Osteoblast (primary cell): ENCODE measurements around the gene SOX15. TPM values are rescaled to one million over a fixed set of nuclear protein-coding genes. Genes with fewer than 3 reads are reported as not detected.
A peak's percentile ranks its signal among the peaks of the same experiment; 100 is the strongest.

Experiments
- DNase-seq: peaks from one replicate; pipeline ENCODE4 v3.0.0; 2011; ENCODE audit warnings: low spot score, mixed read lengths; ENCODE audit not compliant: insufficient read length; ENCODE audit errors: missing footprints
- H2AFZ ChIP-seq: 2 replicates; pipeline ENCODE4 v1.6.0; 2011; ENCODE audit warnings: mild to moderate bottlenecking, low read length
- H3K27ac ChIP-seq: 2 replicates; pipeline ENCODE4 v1.5.1; 2011; ENCODE audit warnings: mild to moderate bottlenecking, low read depth, low read length, moderate library complexity
- H3K27me3 ChIP-seq: 2 replicates; pipeline ENCODE4 v1.6.0; 2012; ENCODE audit warnings: mild to moderate bottlenecking, control low read depth, inconsistent platforms, low read length, moderate library complexity; ENCODE audit not compliant: insufficient read depth
- H3K36me3 ChIP-seq: 2 replicates; pipeline ENCODE4 v1.5.1; 2011; ENCODE audit warnings: mild to moderate bottlenecking, low read length, control low read depth, moderate library complexity; ENCODE audit not compliant: insufficient read depth
- H3K4me1 ChIP-seq: 2 replicates; pipeline ENCODE4 v1.5.1; 2011; ENCODE audit warnings: mild to moderate bottlenecking, low read length, control low read depth, moderate library complexity; ENCODE audit not compliant: insufficient read depth
- H3K4me2 ChIP-seq: 2 replicates; pipeline ENCODE4 v1.6.0; 2011; ENCODE audit warnings: mild to moderate bottlenecking, low read length; ENCODE audit not compliant: insufficient read depth
- H3K4me3 ChIP-seq: fragments of 200-600 bp; sonication (generic); 3 replicates; pipeline ENCODE4 v1.5.1; 2012; ENCODE audit warnings: mild to moderate bottlenecking, low read length, inconsistent platforms; ENCODE audit not compliant: insufficient read depth
- H3K79me2 ChIP-seq: 2 replicates; pipeline ENCODE4 v1.6.0; 2012; ENCODE audit warnings: mild to moderate bottlenecking, low read length, control low read depth, inconsistent platforms; ENCODE audit not compliant: insufficient read depth
- H3K9me3 ChIP-seq: 2 replicates; pipeline ENCODE4 v1.5.1; 2011; ENCODE audit warnings: low read depth, low read length, control low read depth
- H4K20me1 ChIP-seq: 2 replicates; pipeline ENCODE4 v1.6.0; 2012; ENCODE audit warnings: mild to moderate bottlenecking, low read length, control low read depth; ENCODE audit not compliant: insufficient read depth
- total RNA-seq: library from RNA; depleted of rRNA; stranded (reverse); fragments of >200 nt; gene quantifications from 2 replicates; pipeline ENCODE4 v1.2.3, GENCODE V29; 2012
- TF ChIP-seq, protein P1 (sequence below): IDR thresholded peaks from 2 replicates; pipeline ENCODE4 v1.5.1; 2011; ENCODE audit warnings: mild to moderate bottlenecking, low read depth, low read length, moderate library complexity; ENCODE audit errors: extremely low read depth

Gene SOX15
- total RNA-seq, 1 donor, result 0.72 TPM

- peak overlapping the region; percentile 62 for H2AFZ ChIP-seq
- DNase-seq, result peak; percentile 85
These were observed 27.7 kb downstream of the SOX15 start for GRCh38 chr17:7562208-7562605.

GRCh38 chr17:7561589-7562207 lies 28.2 kb downstream of the SOX15 start, which contains the start of gene SENP3:
TSS of gene SENP3 (plus strand) at chr17:7561919. CDS start at chr17:7563077, 1,158 bp downstream.
- Histone ChIP-seq H4K20me1 (peaks cover 16% of the 10 kb centered on the region), H3K27ac (peak within 1 kb of the TSS; percentile 79), H3K9me3 (no peaks in the 10 kb centered on the region), H3K27me3 (no peaks in the 10 kb centered on the region), H3K4me1 (peaks cover 30% of the 10 kb centered on the region), H3K79me2 (peaks cover 44% of the 10 kb centered on the region), H3K4me2 (peak within 1 kb of the TSS; percentile 100), H3K4me3 (peak within 1 kb of the TSS; percentile 89), H3K36me3 (peaks cover 27% of the 10 kb centered on the region), H2AFZ (peak within 1 kb of the TSS; percentile 95)
- TF ChIP-seq, protein P1, sequence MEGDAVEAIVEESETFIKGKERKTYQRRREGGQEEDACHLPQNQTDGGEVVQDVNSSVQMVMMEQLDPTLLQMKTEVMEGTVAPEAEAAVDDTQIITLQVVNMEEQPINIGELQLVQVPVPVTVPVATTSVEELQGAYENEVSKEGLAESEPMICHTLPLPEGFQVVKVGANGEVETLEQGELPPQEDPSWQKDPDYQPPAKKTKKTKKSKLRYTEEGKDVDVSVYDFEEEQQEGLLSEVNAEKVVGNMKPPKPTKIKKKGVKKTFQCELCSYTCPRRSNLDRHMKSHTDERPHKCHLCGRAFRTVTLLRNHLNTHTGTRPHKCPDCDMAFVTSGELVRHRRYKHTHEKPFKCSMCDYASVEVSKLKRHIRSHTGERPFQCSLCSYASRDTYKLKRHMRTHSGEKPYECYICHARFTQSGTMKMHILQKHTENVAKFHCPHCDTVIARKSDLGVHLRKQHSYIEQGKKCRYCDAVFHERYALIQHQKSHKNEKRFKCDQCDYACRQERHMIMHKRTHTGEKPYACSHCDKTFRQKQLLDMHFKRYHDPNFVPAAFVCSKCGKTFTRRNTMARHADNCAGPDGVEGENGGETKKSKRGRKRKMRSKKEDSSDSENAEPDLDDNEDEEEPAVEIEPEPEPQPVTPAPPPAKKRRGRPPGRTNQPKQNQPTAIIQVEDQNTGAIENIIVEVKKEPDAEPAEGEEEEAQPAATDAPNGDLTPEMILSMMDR, result no peak
- DNase-seq, result peak; percentile 100

More at GRCh38 chr17:7562208-7562605, 27.7 kb downstream of the SOX15 start:
- Histone ChIP-seq H3K27ac (peak overlapping the region; percentile 39), H4K20me1 (peaks cover 16% of the 10 kb centered on the region), H3K4me1 (peaks cover 30% of the 10 kb centered on the region), H3K9me3 (no peaks in the 10 kb centered on the region), H3K36me3 (peaks cover 32% of the 10 kb centered on the region), H3K27me3 (no peaks in the 10 kb centered on the region), H3K79me2 (peaks cover 49% of the 10 kb centered on the region), H3K4me3 (peak overlapping the region; percentile 89), H3K4me2 (peak overlapping the region; percentile 100)
- TF ChIP-seq, protein P1, result no peak

- peak overlapping the region; percentile 79 for H3K27ac ChIP-seq
- H2AFZ ChIP-seq, result peak overlapping the region; percentile 95
- H3K4me2 ChIP-seq, result peak overlapping the region; percentile 100
- no peaks in the 10 kb centered on the region for H3K27me3 ChIP-seq
- H4K20me1 ChIP-seq, result peaks cover 16% of the 10 kb centered on the region
- no peaks in the 10 kb centered on the region for H3K9me3 ChIP-seq
- peaks cover 42% of the 10 kb centered on the region for H3K79me2 ChIP-seq
- H3K36me3 ChIP-seq, result peaks cover 23% of the 10 kb centered on the region
- H3K4me1 ChIP-seq, result peaks cover 30% of the 10 kb centered on the region
- TF ChIP-seq, protein P1, result peak; percentile 70
- DNase-seq, result peak; percentile 99
- H3K4me3 ChIP-seq, result peak overlapping the region; percentile 89
These were observed 28.8 kb downstream of the SOX15 start for GRCh38 chr17:7561028-7561575.

GRCh38 chr17:7560172-7561027 lies 29.5 kb downstream of the SOX15 start:
- no peaks in the 10 kb centered on the region for H3K9me3 ChIP-seq
- peaks cover 16% of the 10 kb centered on the region for H3K36me3 ChIP-seq
- H3K4me3 ChIP-seq, result peak overlapping the region; percentile 89
- peak overlapping the region; percentile 95 for H2AFZ ChIP-seq
- peak overlapping the region; percentile 100 for H3K4me2 ChIP-seq
- peaks cover 30% of the 10 kb centered on the region for H3K4me1 ChIP-seq
- TF ChIP-seq, protein P1, result peak; percentile 64
- peaks cover 16% of the 10 kb centered on the region for H4K20me1 ChIP-seq
- H3K79me2 ChIP-seq, result peaks cover 38% of the 10 kb centered on the region
- H3K27ac ChIP-seq, result no peak overlapping the region
- no peaks in the 10 kb centered on the region for H3K27me3 ChIP-seq
- DNase-seq, result peak; percentile 95
